Prostate gland (tissue), 2 donors: ENCODE measurements around the gene CTF1.

Source experiments
- CTCF ChIP-seq, 4 experiments: fragments of 200-600 bp in 2 of 4; fragments of 450-650 bp in 2 of 4; sonication (generic) in 2 of 4; IDR thresholded peaks; 1 replicate in 3 of 4; 2 replicates in 1 of 4; pipeline ENCODE4 v1.5.1; 2016 to 2019; ENCODE audit warnings: antibody characterized with exemption in 4 of 4, mild to moderate bottlenecking in 2 of 4, moderate library complexity in 2 of 4
- POLR2A ChIP-seq: fragments of 450-650 bp; IDR thresholded peaks from one replicate; pipeline ENCODE4 v1.6.1; 2016; ENCODE audit warnings: antibody characterized with exemption, mild to moderate bottlenecking
- POLR2AphosphoS5 ChIP-seq: sonication (generic); formaldehyde crosslinking; IDR thresholded peaks from one replicate; pipeline ENCODE4 v1.6.1; 2017; ENCODE audit warnings: antibody characterized with exemption

GRCh38 chr16:30951193-30951592 is 54.8 kb downstream of the CTF1 start:
- TF ChIP-seq CTCF (IDR thresholded peaks at IDR 0.05) (no peak), POLR2AphosphoS5 (no peak), POLR2A (no peak)
